ENCODE results near the gene KLK4. TPM values are rescaled to one million over a fixed set of nuclear protein-coding genes. Genes with fewer than 3 reads are reported as not detected.

KLK4 gene, protein sequence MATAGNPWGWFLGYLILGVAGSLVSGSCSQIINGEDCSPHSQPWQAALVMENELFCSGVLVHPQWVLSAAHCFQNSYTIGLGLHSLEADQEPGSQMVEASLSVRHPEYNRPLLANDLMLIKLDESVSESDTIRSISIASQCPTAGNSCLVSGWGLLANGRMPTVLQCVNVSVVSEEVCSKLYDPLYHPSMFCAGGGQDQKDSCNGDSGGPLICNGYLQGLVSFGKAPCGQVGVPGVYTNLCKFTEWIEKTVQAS
- polyA plus RNA-seq (2011; rRNA removed) (not detected in 2 replicates), polyA minus RNA-seq (2011; rRNA and poly(A)+ RNA removed) (not detected in 2 replicates)

DNA sequence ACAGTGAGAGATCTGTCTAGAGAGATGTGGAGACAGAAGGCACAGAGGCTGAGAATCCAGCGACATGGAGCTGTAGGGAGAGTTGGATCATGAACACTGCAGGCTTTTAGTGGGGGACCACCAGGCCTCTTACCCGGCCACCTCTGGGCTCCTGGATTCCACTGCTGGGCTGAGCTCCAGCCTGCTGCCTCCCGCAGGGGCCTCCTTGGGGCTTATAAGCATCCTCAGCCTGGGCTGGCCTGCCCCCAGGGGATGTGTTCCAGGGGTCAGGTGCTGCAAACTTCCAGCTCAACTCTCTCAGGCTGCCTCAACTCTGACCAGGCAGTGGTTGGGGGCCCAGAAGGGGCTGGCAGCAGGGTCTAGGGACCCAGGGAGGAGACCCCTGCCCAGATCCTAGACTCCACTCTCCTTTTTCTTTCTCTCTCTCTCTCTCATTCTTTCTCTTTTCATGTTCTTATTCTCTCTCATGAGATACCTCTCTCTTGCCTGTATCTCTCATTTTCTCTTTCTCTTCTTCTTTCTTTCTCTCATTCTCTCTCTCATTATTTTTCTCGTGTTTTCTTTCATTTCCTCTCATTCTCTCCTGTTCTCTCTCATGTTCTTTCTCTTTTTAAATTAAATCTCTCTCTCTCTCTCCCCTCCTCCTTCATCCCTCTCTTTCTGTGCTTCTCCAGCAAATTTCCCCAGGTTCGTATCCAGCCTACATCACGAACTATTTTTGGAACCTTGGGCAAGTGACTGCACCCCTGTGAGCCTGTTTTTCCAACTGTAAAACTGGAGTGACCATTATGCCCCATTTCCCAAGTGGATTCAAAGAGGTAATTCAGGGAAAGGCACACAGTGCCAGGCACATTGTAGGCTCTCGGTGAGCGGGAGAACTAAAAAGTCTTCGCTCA lies at the start of gene KLK4:
KLK4 (minus strand) TSS at position 190 of the 896 bp plus-strand sequence. CDS start 657 bp downstream, outside the sequence.
- CTCF ChIA-PET: interaction anchor here (1.0 kb wide), 1 partner anchor 10 kb away, joined by 3 read pairs; no protein-coding TSS in a partner anchor

GRCh38 chr19:50959731-50960500 lies 48.7 kb upstream of the KLK4 start:
- Histone ChIP-seq H3K9me3 (ENCODE audit: control insufficient read depth, insufficient read depth, low read length) (peaks cover 10% of the 10 kb centered on the region), H3K4me3 (ENCODE audit: low read depth, low read length) (no peak overlapping the region), H3K27ac (ENCODE audit: low read depth, low read length) (no peak overlapping the region), H3K27me3 (ENCODE audit: control insufficient read depth, insufficient read depth, low read length) (no peaks in the 10 kb centered on the region)
- ChIA-PET CTCF (no interaction called here), POLR2A (no interaction called here)
- DNase-seq (ENCODE audit: low read depth, low spot score): no peak
- no peak for TF ChIP-seq CTCF (IDR thresholded peaks at IDR 0.05; ENCODE audit: low read depth, low read length)

More for the DNA sequence above, at the start of gene KLK4:
- DNase-seq (ENCODE audit: low read depth, low spot score): no peak
- Histone ChIP-seq H3K27ac (ENCODE audit: low read depth, low read length) (no peak within 1 kb of the TSS), H3K4me3 (ENCODE audit: low read depth, low read length) (no peak within 1 kb of the TSS), H3K9me3 (ENCODE audit: control insufficient read depth, insufficient read depth, low read length) (peaks cover 4% of the 10 kb centered on the region; the same call in 1 of the 2 replicates), H3K27me3 (ENCODE audit: control insufficient read depth, insufficient read depth, low read length) (peaks cover 11% of the 10 kb centered on the region)
- POLR2A ChIA-PET: interaction anchor here (0.6 kb wide), 1 partner anchor 246 kb away, joined by 4 read pairs; no protein-coding TSS in a partner anchor
- TF ChIP-seq CTCF (IDR thresholded peaks at IDR 0.05; ENCODE audit: low read depth, low read length): no peak

DNA sequence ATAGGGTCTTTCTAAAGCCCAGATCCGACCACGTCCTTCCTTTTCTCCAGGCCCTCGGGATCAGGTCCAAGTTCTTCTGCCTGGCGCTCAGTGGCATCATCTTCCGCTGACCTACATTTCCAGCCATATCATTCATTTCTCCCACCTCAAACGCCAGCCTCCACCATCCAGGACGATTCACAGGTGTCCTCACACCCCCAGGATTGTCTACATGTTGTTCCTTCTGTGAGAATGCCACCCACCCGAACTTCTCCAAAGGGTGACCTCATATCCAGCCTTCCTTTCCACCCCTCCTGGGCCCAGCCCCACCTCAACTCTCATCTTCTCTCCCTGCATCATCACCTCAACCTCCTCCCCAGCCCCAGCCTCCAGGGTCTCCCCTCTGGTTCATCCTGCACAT lies 46.4 kb upstream of the KLK4 start:
- POLR2A ChIA-PET: no interaction called here
- no peaks in the 10 kb centered on the region for H3K27me3 ChIP-seq (ENCODE audit: control insufficient read depth, insufficient read depth, low read length)
- peaks cover 18% of the 10 kb centered on the region for H3K9me3 ChIP-seq (ENCODE audit: control insufficient read depth, insufficient read depth, low read length)
- no peak for DNase-seq (ENCODE audit: low read depth, low spot score)
- TF ChIP-seq CTCF (IDR thresholded peaks at IDR 0.05; ENCODE audit: low read depth, low read length): no peak
- no peak overlapping the region for H3K4me3 ChIP-seq (ENCODE audit: low read depth, low read length)
- H3K27ac ChIP-seq (ENCODE audit: low read depth, low read length): no peak overlapping the region
- CTCF ChIA-PET: interaction anchor here (1.8 kb wide), 1 partner anchor 35 kb away, joined by 5 read pairs; no protein-coding TSS in a partner anchor

GRCh38 chr19:50952910-50953309 lies 41.7 kb upstream of the KLK4 start, which contains the start of gene KLK5:
Gene KLK5, minus strand, starts transcription at chr19:50953038. Its CDS starts 381 bp downstream, at chr19:50952657.
- H3K27ac ChIP-seq (ENCODE audit: low read depth, low read length): no peak within 1 kb of the TSS
- H3K27me3 ChIP-seq (ENCODE audit: control insufficient read depth, insufficient read depth, low read length): no peaks in the 10 kb centered on the region
- POLR2A ChIA-PET: no interaction called here
- TF ChIP-seq CTCF (IDR thresholded peaks at IDR 0.05; ENCODE audit: low read depth, low read length): no peak
- CTCF ChIA-PET: no interaction called here
- no peak for DNase-seq (ENCODE audit: low read depth, low spot score)
- H3K4me3 ChIP-seq (ENCODE audit: low read depth, low read length): no peak within 1 kb of the TSS
- peaks cover 33% of the 10 kb centered on the region for H3K9me3 ChIP-seq (ENCODE audit: control insufficient read depth, insufficient read depth, low read length)
